ENCODE results near the gene PCDHGA12. TPM values are rescaled to one million over a fixed set of nuclear protein-coding genes. Genes with fewer than 3 reads are reported as not detected.

Gene PCDHGA12
- total RNA-seq, 1 experiment from 2014 or later: 2.1 TPM

DNA sequence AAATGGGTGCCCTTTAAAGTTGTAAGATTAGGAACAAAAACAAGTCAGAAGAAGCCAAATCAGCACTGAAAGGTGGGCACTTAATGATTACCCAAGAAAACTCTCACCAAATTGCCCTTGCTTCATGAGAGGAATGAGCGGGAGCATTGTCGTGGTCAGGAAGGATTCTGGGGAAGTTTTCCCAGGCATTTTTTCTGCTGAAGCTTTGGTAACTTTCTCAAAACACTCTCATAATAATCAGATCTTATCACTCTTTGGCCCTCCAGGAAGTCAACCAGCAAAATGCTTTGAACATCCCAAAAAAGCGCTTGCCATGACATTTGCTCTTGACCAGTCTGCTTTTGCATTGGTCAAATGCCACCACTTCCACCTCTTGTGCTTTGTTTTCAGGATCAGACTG is 35.0 kb downstream of the PCDHGA12 start:
- no peaks in the 10 kb centered on the region for H3K27me3 Mint-ChIP-seq (ENCODE audit: low read depth)
- CTCF ChIA-PET: interaction anchor here (1.5 to 3.7 kb wide), 4 partner anchors 11 to 48 kb away, joined by 5 to 26 read pairs (median 10); partner anchors contain the start of genes PCDHGB7 and PCDHGC3
- H3K4me3 Mint-ChIP-seq: no peak overlapping the region
- ATAC-seq (no peak), DNase-seq (ENCODE audit: low spot score) (no peak)
- POLR2A ChIA-PET: no interaction called here
- H3K9me3 Mint-ChIP-seq: no peaks in the 10 kb centered on the region
- no peak for TF ChIP-seq CBFB (CRISPR knock-in tag; IDR thresholded peaks at IDR 0.05; ENCODE audit: low read depth)
- no peak for TF ChIP-seq MXD4 (CRISPR knock-in tag; IDR thresholded peaks at IDR 0.05; ENCODE audit: borderline replicate concordance)
- TF ChIP-seq TEAD1 (CRISPR knock-in tag; IDR thresholded peaks at IDR 0.05): no peak
- no peak for TF ChIP-seq IRF1 (CRISPR knock-in tag; IDR thresholded peaks at IDR 0.05)
- TF ChIP-seq, protein P1, sequence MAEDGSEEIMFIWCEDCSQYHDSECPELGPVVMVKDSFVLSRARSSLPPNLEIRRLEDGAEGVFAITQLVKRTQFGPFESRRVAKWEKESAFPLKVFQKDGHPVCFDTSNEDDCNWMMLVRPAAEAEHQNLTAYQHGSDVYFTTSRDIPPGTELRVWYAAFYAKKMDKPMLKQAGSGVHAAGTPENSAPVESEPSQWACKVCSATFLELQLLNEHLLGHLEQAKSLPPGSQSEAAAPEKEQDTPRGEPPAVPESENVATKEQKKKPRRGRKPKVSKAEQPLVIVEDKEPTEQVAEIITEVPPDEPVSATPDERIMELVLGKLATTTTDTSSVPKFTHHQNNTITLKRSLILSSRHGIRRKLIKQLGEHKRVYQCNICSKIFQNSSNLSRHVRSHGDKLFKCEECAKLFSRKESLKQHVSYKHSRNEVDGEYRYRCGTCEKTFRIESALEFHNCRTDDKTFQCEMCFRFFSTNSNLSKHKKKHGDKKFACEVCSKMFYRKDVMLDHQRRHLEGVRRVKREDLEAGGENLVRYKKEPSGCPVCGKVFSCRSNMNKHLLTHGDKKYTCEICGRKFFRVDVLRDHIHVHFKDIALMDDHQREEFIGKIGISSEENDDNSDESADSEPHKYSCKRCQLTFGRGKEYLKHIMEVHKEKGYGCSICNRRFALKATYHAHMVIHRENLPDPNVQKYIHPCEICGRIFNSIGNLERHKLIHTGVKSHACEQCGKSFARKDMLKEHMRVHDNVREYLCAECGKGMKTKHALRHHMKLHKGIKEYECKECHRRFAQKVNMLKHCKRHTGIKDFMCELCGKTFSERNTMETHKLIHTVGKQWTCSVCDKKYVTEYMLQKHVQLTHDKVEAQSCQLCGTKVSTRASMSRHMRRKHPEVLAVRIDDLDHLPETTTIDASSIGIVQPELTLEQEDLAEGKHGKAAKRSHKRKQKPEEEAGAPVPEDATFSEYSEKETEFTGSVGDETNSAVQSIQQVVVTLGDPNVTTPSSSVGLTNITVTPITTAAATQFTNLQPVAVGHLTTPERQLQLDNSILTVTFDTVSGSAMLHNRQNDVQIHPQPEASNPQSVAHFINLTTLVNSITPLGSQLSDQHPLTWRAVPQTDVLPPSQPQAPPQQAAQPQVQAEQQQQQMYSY (CRISPR knock-in tag; IDR thresholded peaks at IDR 0.05): no peak
- TF ChIP-seq, protein P2, sequence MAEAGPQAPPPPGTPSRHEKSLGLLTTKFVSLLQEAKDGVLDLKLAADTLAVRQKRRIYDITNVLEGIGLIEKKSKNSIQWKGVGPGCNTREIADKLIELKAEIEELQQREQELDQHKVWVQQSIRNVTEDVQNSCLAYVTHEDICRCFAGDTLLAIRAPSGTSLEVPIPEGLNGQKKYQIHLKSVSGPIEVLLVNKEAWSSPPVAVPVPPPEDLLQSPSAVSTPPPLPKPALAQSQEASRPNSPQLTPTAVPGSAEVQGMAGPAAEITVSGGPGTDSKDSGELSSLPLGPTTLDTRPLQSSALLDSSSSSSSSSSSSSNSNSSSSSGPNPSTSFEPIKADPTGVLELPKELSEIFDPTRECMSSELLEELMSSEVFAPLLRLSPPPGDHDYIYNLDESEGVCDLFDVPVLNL (CRISPR knock-in tag; IDR thresholded peaks at IDR 0.05; ENCODE audit: borderline replicate concordance, low read depth): no peak
- TF ChIP-seq ZNF138 (CRISPR knock-in tag; conservative IDR thresholded peaks at IDR 0.05): no peak
- TF ChIP-seq RORB (CRISPR knock-in tag; IDR thresholded peaks at IDR 0.05): no peak
- no peak for TF ChIP-seq ZNF317 (CRISPR knock-in tag; IDR thresholded peaks at IDR 0.05; ENCODE audit: borderline replicate concordance, low read depth)
- TF ChIP-seq ZNF263 (CRISPR knock-in tag; IDR thresholded peaks at IDR 0.05; ENCODE audit: low read depth): no peak
- TF ChIP-seq USF1 (CRISPR knock-in tag; IDR thresholded peaks at IDR 0.05): no peak
- no peak for TF ChIP-seq TP53 (CRISPR knock-in tag; IDR thresholded peaks at IDR 0.05)
- TF ChIP-seq TCF7 (CRISPR knock-in tag; IDR thresholded peaks at IDR 0.05; ENCODE audit: low read depth): no peak
- TF ChIP-seq, protein P3, sequence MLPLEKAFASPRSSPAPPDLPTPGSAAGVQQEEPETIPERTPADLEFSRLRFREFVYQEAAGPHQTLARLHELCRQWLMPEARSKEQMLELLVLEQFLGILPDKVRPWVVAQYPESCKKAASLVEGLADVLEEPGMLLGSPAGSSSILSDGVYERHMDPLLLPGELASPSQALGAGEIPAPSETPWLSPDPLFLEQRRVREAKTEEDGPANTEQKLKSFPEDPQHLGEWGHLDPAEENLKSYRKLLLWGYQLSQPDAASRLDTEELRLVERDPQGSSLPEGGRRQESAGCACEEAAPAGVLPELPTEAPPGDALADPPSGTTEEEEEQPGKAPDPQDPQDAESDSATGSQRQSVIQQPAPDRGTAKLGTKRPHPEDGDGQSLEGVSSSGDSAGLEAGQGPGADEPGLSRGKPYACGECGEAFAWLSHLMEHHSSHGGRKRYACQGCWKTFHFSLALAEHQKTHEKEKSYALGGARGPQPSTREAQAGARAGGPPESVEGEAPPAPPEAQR (CRISPR knock-in tag; IDR thresholded peaks at IDR 0.05): no peak
- no peak for TF ChIP-seq NR3C1 (CRISPR knock-in tag; conservative IDR thresholded peaks at IDR 0.05; ENCODE audit: low read depth)
- H3K27ac Mint-ChIP-seq: peak overlapping the region; percentile 17; the same call in 1 of the 2 replicates
- H3K36me3 Mint-ChIP-seq: 0 out of 2 replicates have a peak, but pooled peaks cover 4% of the 10 kb centered on the region
- no peaks in the 10 kb centered on the region for H3K4me1 Mint-ChIP-seq

DNA sequence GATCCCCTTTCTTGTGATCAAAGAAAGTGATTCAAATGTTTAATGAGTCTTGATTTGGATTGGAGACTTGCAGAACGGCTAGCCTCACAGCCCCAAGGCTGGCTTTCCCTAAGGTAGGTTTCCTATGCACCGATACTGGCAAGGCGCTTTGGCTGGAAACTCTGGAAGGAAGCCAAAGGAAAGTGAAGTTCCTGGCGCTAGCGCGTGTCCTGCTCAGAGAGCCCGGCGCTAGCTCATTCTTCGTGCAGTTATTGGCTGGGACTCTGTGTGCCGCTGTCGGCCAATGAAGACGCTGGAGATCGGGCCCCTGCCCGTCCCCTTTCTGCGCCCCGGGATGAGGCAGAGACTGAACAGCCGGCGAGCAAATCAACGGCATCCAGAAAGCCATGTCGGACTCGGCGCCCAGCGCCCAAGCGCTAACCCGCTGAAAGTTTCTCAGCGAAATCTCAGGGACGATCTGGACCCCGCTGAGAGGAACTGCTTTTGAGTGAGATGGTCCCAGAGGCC is 45.4 kb downstream of the PCDHGA12 start, which contains the start of gene PCDHGC3:
Gene PCDHGC3 (plus strand): TSS at position 342 of the 507 bp plus-strand sequence. CDS start 151 bp downstream, at position 493.
- Mint-ChIP-seq H3K27me3 (ENCODE audit: low read depth) (peaks cover 28% of the 10 kb centered on the region), H3K9me3 (peaks cover 2% of the 10 kb centered on the region; the same call in 1 of the 2 replicates), H3K36me3 (peaks cover 7% of the 10 kb centered on the region), H3K27ac (peak within 1 kb of the TSS; percentile 93), H3K4me3 (peak within 1 kb of the TSS; percentile 92), H3K4me1 (peaks cover 35% of the 10 kb centered on the region)
- ChIA-PET POLR2A (interaction anchor here (0.6 to 1.4 kb wide), 5 partner anchors 8 to 45 kb away, joined by 3 to 4 read pairs (median 3); partner anchors contain the start of gene PCDHGA12), CTCF (interaction anchor here (0.6 to 5.2 kb wide), 38 partner anchors 10 to 485 kb away, joined by 3 to 113 read pairs (median 7); partner anchors contain the start of genes DIAPH1, PCDHB14, PCDHB15 and PCDHB5)
- DNase-seq (ENCODE audit: low spot score): peak; percentile 92
- peak; percentile 96 for ATAC-seq
- no peak for TF ChIP-seq NFE2L1 (CRISPR knock-in tag; IDR thresholded peaks at IDR 0.05)
- no peak for TF ChIP-seq IRF1 (CRISPR knock-in tag; IDR thresholded peaks at IDR 0.05)
- TF ChIP-seq MXD4 (CRISPR knock-in tag; IDR thresholded peaks at IDR 0.05; ENCODE audit: borderline replicate concordance): no peak
- TF ChIP-seq, protein P4, sequence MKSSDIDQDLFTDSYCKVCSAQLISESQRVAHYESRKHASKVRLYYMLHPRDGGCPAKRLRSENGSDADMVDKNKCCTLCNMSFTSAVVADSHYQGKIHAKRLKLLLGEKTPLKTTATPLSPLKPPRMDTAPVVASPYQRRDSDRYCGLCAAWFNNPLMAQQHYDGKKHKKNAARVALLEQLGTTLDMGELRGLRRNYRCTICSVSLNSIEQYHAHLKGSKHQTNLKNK (CRISPR knock-in tag; IDR thresholded peaks at IDR 0.05): no peak
- TF ChIP-seq HMGA2 (CRISPR knock-in tag; IDR thresholded peaks at IDR 0.05): no peak
- TF ChIP-seq FOXP4 (CRISPR knock-in tag; IDR thresholded peaks at IDR 0.05): no peak
- 0 out of 2 replicates have a peak, but pooled peaks have one; percentile 43 for TF ChIP-seq SMAD4 (CRISPR knock-in tag; IDR thresholded peaks at IDR 0.05)
- TF ChIP-seq, protein P5, sequence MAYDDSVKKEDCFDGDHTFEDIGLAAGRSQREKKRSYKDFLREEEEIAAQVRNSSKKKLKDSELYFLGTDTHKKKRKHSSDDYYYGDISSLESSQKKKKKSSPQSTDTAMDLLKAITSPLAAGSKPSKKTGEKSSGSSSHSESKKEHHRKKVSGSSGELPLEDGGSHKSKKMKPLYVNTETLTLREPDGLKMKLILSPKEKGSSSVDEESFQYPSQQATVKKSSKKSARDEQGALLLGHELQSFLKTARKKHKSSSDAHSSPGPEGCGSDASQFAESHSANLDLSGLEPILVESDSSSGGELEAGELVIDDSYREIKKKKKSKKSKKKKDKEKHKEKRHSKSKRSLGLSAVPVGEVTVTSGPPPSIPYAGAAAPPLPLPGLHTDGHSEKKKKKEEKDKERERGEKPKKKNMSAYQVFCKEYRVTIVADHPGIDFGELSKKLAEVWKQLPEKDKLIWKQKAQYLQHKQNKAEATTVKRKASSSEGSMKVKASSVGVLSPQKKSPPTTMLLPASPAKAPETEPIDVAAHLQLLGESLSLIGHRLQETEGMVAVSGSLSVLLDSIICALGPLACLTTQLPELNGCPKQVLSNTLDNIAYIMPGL (CRISPR knock-in tag; IDR thresholded peaks at IDR 0.05): peak; percentile 61; the same call in 1 of the 2 replicates

Measured in WTC11 (cell line).